ENCODE results near the gene DGKQ.
"Not testable (repeated sequence)": the region's sequence is repeated elsewhere in the genome, so short reads cannot be mapped to it uniquely, and the experiment has no call there.

Gene DGKQ

GRCh38 chr4:976016-976415, 2.6 kb upstream of the DGKQ start:
- not testable (repeated sequence) for DNase-seq

GRCh38 chr4:974668-975067, 1.3 kb upstream of the DGKQ start:
- DNase-seq, result no peak

GRCh38 chr4:972651-973424, 531 bp downstream of the DGKQ start:
- DNase-seq, result no peak

- no peak for DNase-seq
Observed at GRCh38 chr4:971666-972500, 1.5 kb downstream of the DGKQ start.

- DNase-seq, result no peak
Observed at GRCh38 chr4:970854-971520, 2.4 kb downstream of the DGKQ start.

GRCh38 chr4:970046-970745, 3.2 kb downstream of the DGKQ start:
- DNase-seq, result no peak

- DNase-seq, result no peak
Observed at GRCh38 chr4:968621-969394, 4.6 kb downstream of the DGKQ start.

GRCh38 chr4:968221-968620, 5.1 kb downstream of the DGKQ start:
- DNase-seq, result no peak

- DNase-seq, result no peak
Observed at GRCh38 chr4:967113-968104, 6.0 kb downstream of the DGKQ start.

GRCh38 chr4:966266-967112, 6.9 kb downstream of the DGKQ start:
- DNase-seq, result no peak

GRCh38 chr4:965766-966134, 7.6 kb downstream of the DGKQ start:
- DNase-seq, result no peak

GRCh38 chr4:965048-965765, 8.2 kb downstream of the DGKQ start:
- DNase-seq, result no peak

GRCh38 chr4:964346-965025, 8.9 kb downstream of the DGKQ start:
- DNase-seq, result no peak

GRCh38 chr4:963276-964225, 9.8 kb downstream of the DGKQ start:
- DNase-seq, result no peak

- DNase-seq, result no peak
Observed at GRCh38 chr4:962231-963208, 10.8 kb downstream of the DGKQ start.
